ENCODE results near the gene C16orf78. TPM values are rescaled to one million over a fixed set of nuclear protein-coding genes. Genes with fewer than 3 reads are reported as not detected.

C16orf78 gene
- total and polyA plus RNA-seq, 2 donors (not counting 1 experiment from before 2014, with no cell fraction given), result not detected

DNA sequence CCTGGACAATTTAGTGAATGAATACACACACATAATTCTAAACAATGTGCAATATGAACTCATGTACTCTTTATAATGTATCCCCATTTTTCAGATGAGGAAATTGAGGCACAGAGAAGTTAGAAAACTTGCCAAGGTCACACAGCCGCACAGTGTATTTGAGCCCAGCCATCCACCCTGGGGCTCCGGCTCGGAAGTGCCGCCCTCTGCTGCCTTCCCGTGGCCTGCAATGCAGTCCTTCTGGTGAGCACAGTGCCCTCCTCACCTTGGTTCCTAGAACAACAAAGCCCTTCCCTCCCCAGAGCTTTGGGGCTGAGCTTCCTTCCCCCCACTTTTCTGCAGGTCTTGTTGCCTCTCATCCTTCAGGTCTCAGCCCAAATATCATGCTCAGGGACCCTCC, 63.7 kb downstream of the C16orf78 start:
- intact Hi-C loops (cut with micrococcal nuclease), result no loop called here
- TF ChIP-seq, protein P1, sequence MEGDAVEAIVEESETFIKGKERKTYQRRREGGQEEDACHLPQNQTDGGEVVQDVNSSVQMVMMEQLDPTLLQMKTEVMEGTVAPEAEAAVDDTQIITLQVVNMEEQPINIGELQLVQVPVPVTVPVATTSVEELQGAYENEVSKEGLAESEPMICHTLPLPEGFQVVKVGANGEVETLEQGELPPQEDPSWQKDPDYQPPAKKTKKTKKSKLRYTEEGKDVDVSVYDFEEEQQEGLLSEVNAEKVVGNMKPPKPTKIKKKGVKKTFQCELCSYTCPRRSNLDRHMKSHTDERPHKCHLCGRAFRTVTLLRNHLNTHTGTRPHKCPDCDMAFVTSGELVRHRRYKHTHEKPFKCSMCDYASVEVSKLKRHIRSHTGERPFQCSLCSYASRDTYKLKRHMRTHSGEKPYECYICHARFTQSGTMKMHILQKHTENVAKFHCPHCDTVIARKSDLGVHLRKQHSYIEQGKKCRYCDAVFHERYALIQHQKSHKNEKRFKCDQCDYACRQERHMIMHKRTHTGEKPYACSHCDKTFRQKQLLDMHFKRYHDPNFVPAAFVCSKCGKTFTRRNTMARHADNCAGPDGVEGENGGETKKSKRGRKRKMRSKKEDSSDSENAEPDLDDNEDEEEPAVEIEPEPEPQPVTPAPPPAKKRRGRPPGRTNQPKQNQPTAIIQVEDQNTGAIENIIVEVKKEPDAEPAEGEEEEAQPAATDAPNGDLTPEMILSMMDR (IDR thresholded peaks at IDR 0.05), result no peak
- TF ChIP-seq EZH2 (IDR thresholded peaks at IDR 0.05; ENCODE audit: borderline replicate concordance, insufficient read depth, low read depth, low read length, poor library complexity, severe bottlenecking), result no peak
- ChIA-PET CTCF (no interaction called here), POLR2A (no interaction called here)
- ATAC-seq (ENCODE audit: low read depth) (no peak), DNase-seq (no peak)
- Histone ChIP-seq H3K27me3 (replicated peaks in 1 of 4; ENCODE audit: control extremely low read depth in 1 of 4, control insufficient read depth in 3 of 4, insufficient read depth in 4 of 4, low read length in 3 of 4) (no peaks in the 10 kb centered on the region), H3K9ac (ENCODE audit: low read length) (no peak overlapping the region), H2AFZ (ENCODE audit: insufficient read depth, low read depth, low read length, poor library complexity, severe bottlenecking) (no peak overlapping the region), H3K9me3 (ENCODE audit: control extremely low read depth in 1 of 3, control insufficient read depth in 2 of 3, insufficient read depth in 1 of 3, low read length in 2 of 3) (no peaks in the 10 kb centered on the region), H3K79me2 (ENCODE audit: control insufficient read depth, insufficient read depth, low read length) (no peaks in the 10 kb centered on the region), H3K36me3 (replicated peaks in 1 of 2; ENCODE audit: control extremely low read depth in 1 of 2, control insufficient read depth in 1 of 2, extremely low read depth in 1 of 2, insufficient read depth in 2 of 2, low read length in 1 of 2) (no peaks in the 10 kb centered on the region), H3K4me1 (ENCODE audit: control insufficient read depth in 2 of 2, insufficient read depth in 2 of 2, low read length in 2 of 2) (peaks cover 14 to 19% of the 10 kb centered on the region in 2 donors), H3K4me2 (replicated peaks; ENCODE audit: low read depth, low read length, poor library complexity, severe bottlenecking) (no peak overlapping the region), H4K20me1 (ENCODE audit: control insufficient read depth, insufficient read depth, low read length, poor library complexity, severe bottlenecking) (no peaks in the 10 kb centered on the region), H3K27ac (ENCODE audit: low read length in 2 of 2) (no peak overlapping the region), H3K4me3 (ENCODE audit: control extremely low read depth in 1 of 5, extremely low read depth in 1 of 5, insufficient read depth in 1 of 5, low read depth in 2 of 5, low read length in 4 of 5) (no peak overlapping the region)
- Mint-ChIP-seq H3K4me1 (peaks cover 21% of the 10 kb centered on the region), H3K4me3 (no peak overlapping the region), H3K9me3 (ENCODE audit: insufficient read depth) (no peaks in the 10 kb centered on the region), H3K27ac (no peak overlapping the region), H3K27me3 (peaks cover 11% of the 10 kb centered on the region)
- 93% methylated on average over 5 of the region's 5 CpGs for WGBS (ENCODE audit: insufficient coverage)

DNA sequence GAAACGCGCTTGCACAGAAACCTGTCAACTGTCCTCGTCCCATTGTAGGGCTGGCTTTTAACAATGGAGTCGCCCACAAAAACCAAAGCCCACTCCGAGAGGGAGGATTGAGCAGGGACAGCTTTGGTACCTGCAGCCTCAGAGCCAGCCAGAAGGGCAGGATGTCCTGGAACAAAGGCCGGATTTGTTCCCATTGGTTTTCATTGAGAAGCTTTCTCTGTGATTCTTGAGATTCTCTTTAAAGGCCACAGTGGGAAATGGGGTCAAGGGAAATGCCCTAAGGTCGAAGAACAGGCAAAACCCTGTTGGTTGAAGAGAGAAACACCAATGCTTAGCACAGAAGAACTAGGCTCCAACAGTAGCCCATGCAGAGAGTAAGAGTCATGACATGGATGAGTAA, 65.4 kb downstream of the C16orf78 start:
- CTCF ChIA-PET, result no interaction called here
- no peak overlapping the region for H2AFZ ChIP-seq (ENCODE audit: insufficient read depth, low read depth, low read length, poor library complexity, severe bottlenecking)
- Mint-ChIP-seq H3K9me3 (ENCODE audit: insufficient read depth) (no peaks in the 10 kb centered on the region), H3K27me3 (peaks cover 11% of the 10 kb centered on the region), H3K27ac (no peak overlapping the region), H3K4me3 (no peak overlapping the region), H3K4me1 (peaks cover 26% of the 10 kb centered on the region)
- DNase-seq (no peak), ATAC-seq (ENCODE audit: low read depth) (no peak)
- no peak overlapping the region for H3K9ac ChIP-seq (ENCODE audit: low read length)
- H3K27me3 ChIP-seq (replicated peaks in 1 of 4; ENCODE audit: control extremely low read depth in 1 of 4, control insufficient read depth in 3 of 4, insufficient read depth in 4 of 4, low read length in 3 of 4), result no peaks in the 10 kb centered on the region
- H4K20me1 ChIP-seq (ENCODE audit: control insufficient read depth, insufficient read depth, low read length, poor library complexity, severe bottlenecking), result no peaks in the 10 kb centered on the region
- H3K9me3 ChIP-seq (ENCODE audit: control extremely low read depth in 1 of 3, control insufficient read depth in 2 of 3, insufficient read depth in 1 of 3, low read length in 2 of 3), result no peaks in the 10 kb centered on the region
- no peak overlapping the region for H3K4me3 ChIP-seq (ENCODE audit: control extremely low read depth in 1 of 5, extremely low read depth in 1 of 5, insufficient read depth in 1 of 5, low read depth in 2 of 5, low read length in 4 of 5)
- peaks cover 18 to 19% of the 10 kb centered on the region in 2 donors for H3K4me1 ChIP-seq (ENCODE audit: control insufficient read depth in 2 of 2, insufficient read depth in 2 of 2, low read length in 2 of 2)
- 92% methylated on average over 7 of the region's 7 CpGs for WGBS (ENCODE audit: insufficient coverage)
- TF ChIP-seq, protein P1 (IDR thresholded peaks at IDR 0.05), result no peak
- TF ChIP-seq EZH2 (IDR thresholded peaks at IDR 0.05; ENCODE audit: borderline replicate concordance, insufficient read depth, low read depth, low read length, poor library complexity, severe bottlenecking), result no peak
- H3K79me2 ChIP-seq (ENCODE audit: control insufficient read depth, insufficient read depth, low read length), result no peaks in the 10 kb centered on the region
- intact Hi-C loops (cut with micrococcal nuclease), result no loop called here
- H3K36me3 ChIP-seq (replicated peaks in 1 of 2; ENCODE audit: control extremely low read depth in 1 of 2, control insufficient read depth in 1 of 2, extremely low read depth in 1 of 2, insufficient read depth in 2 of 2, low read length in 1 of 2), result no peaks in the 10 kb centered on the region
- POLR2A ChIA-PET, result no interaction called here
- H3K4me2 ChIP-seq (replicated peaks; ENCODE audit: low read depth, low read length, poor library complexity, severe bottlenecking), result no peak overlapping the region
- H3K27ac ChIP-seq (ENCODE audit: low read length in 2 of 2), result no peak overlapping the region

Measured in B cell (primary cell).